Kidney (tissue), 14 donors: Measurements from ENCODE around the gene EGFL8. TPM values are rescaled to one million over a fixed set of nuclear protein-coding genes. Genes with fewer than 3 reads are reported as not detected.
A peak's percentile ranks its signal among the peaks of the same experiment; 100 is the strongest.

Source experiments
- DNase-seq, 5 donors: peaks; one replicate each; pipeline ENCODE4 v3.0.0-alpha.2; 2013 to 2020
- FAIRE-seq: peaks from 2 replicates; lab custom pipeline; 2012; peaks lifted over from hg19 to GRCh38; lab: Jason Lieb, UNC
- H3K27ac ChIP-seq, 2 donors: one replicate each; pipeline ENCODE4 v1.7.0; 2013; ENCODE audit warnings: low read depth in 2 of 2, low read length in 2 of 2, inconsistent platforms in 1 of 2
- H3K27me3 ChIP-seq: one replicate; pipeline ENCODE4 v1.7.1; 2013; ENCODE audit warnings: low read length, inconsistent platforms; ENCODE audit not compliant: control insufficient read depth, insufficient read depth
- H3K36me3 ChIP-seq, 3 donors: one replicate each; pipeline versions ENCODE4 v1.7.0 to v1.7.1; 2013; ENCODE audit warnings: low read length in 3 of 3, control low read depth in 1 of 3, inconsistent platforms in 1 of 3; ENCODE audit not compliant: insufficient read depth in 3 of 3, control insufficient read depth in 2 of 3
- H3K4me1 ChIP-seq, 3 donors: one replicate each; pipeline versions ENCODE4 v1.7.0 to v1.7.1; 2013; ENCODE audit warnings: low read length in 3 of 3, inconsistent platforms in 1 of 3, low read depth in 1 of 3; ENCODE audit not compliant: control insufficient read depth in 2 of 3, insufficient read depth in 2 of 3
- H3K4me3 ChIP-seq, 3 donors: one replicate each; pipeline versions ENCODE4 v1.7.0 to v1.8.1; 2013; ENCODE audit warnings: low read length in 3 of 3, control low read depth in 1 of 3, inconsistent platforms in 1 of 3
- H3K9ac ChIP-seq, 3 donors: one replicate each; pipeline versions ENCODE4 v1.7.0 to v1.7.1; 2013; ENCODE audit warnings: low read length in 3 of 3, control low read depth in 1 of 3, inconsistent platforms in 1 of 3
- H3K9me3 ChIP-seq, 3 donors: one replicate each; pipeline versions ENCODE4 v1.7.0 to v1.7.1; 2013; ENCODE audit warnings: low read length in 3 of 3, control low read depth in 1 of 3, inconsistent platforms in 1 of 3; ENCODE audit not compliant: control insufficient read depth in 2 of 3, insufficient read depth in 1 of 3
- CTCF ChIP-seq: IDR thresholded peaks from 3 replicates; pipeline ENCODE4 v1.5.1; 2012; ENCODE audit warnings: mild to moderate bottlenecking, moderate library complexity, borderline replicate concordance; ENCODE audit not compliant: insufficient read depth; ENCODE audit errors: extremely low read depth
- intact Hi-C: fragments of 100-400 bp; cut with DNase I; formaldehyde crosslinking; loops from one replicate; pipeline ENCODE4 v1.11.1; 2022
- polyA plus RNA-seq: library from polyadenylated mRNA; stranded (reverse); fragments of 350-450 nt; fragmentation: Illumina TruSeq; extraction: RNeasy Lipid Tissue Mini Kit (QIAGEN cat#74804); gene quantifications from one replicate; pipeline ENCODE4 v1.2.3, GENCODE V29; 2014; ENCODE audit warnings: low read depth, low replicate concordance; ENCODE audit not compliant: insufficient read depth
- total RNA-seq: library from RNA; stranded (reverse); fragmentation: NEBNext Ultra II Directional; extraction: Animal tissue kit (Norgen Biotek cat#: 25700); gene quantifications from one replicate; pipeline ENCODE4 v1.2.1, GENCODE V29; 2021
- donor health status: control.
- donor health status: control.
- donor health status: control.
- donor health status: control.
- donor health status: control.
- donor health status: DM: yes; HTN: yes; CAD: no.
- donor health status: Normal renal cell carcinoma (clear cell type).

EGFL8 gene
- total and polyA plus RNA-seq, 2 donors from 2014 or later: 15.0 to 18.3 TPM

DNA sequence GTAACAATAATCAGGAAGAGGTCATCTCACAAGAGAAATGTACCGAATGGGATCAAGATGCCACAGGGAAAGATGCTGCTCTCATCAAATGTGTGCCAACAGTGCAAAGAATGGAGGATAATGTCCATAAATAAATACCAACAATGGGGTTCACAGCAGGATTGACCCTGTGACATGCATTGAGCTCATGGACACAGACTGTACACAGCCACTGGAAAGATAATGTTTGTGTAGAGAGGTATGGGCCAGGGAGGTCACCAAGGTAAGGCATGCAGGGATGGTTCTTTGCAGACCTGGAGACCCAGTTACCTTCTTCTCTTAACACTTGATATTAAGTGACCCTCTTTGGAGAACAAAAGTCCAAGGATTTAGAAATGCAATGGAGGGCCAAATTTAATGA lies 10.0 kb downstream of the EGFL8 start:
- intact Hi-C loops: no loop called here
- H3K27me3 ChIP-seq: no peaks in the 10 kb centered on the region
- TF ChIP-seq CTCF: no peak
- H3K4me3 ChIP-seq: peak overlapping the region in 2 of 3 donors; percentile 10 to 94
- no peak overlapping the region for H3K9ac ChIP-seq
- DNase-seq (no peak), FAIRE-seq (no peak)
- H3K36me3 ChIP-seq: peaks cover 0 to 12% (median 2%) of the 10 kb centered on the region in 3 donors
- peaks cover 7 to 29% (median 28%) of the 10 kb centered on the region in 3 donors for H3K4me1 ChIP-seq
- H3K27ac ChIP-seq: no peak overlapping the region
- H3K9me3 ChIP-seq: no peaks in the 10 kb centered on the region

GRCh38 chr6:32175322-32175710 lies 10.9 kb downstream of the EGFL8 start:
- Histone ChIP-seq H3K36me3 (peaks cover 0 to 5% (median 0%) of the 10 kb centered on the region in 3 donors), H3K4me3 (peak overlapping the region; percentile 67 to 94 (median 77)), H3K9ac (peak overlapping the region; percentile 50 to 88 (median 54)), H3K9me3 (no peaks in the 10 kb centered on the region), H3K27ac (peak overlapping the region; percentile 76 to 93), H3K27me3 (no peaks in the 10 kb centered on the region), H3K4me1 (peaks cover 7 to 31% (median 30%) of the 10 kb centered on the region in 3 donors)
- no peak for TF ChIP-seq CTCF
- DNase-seq (peak in 1 of 5 donors; percentile 28), FAIRE-seq (no peak)
- intact Hi-C loops: no loop called here

GRCh38 chr6:32175711-32176475 lies 11.5 kb downstream of the EGFL8 start, which contains the start of gene AGPAT1:
TSS of gene AGPAT1 (minus strand) at chr6:32176084. CDS start at chr6:32171496, 4,588 bp downstream.
- H3K36me3 ChIP-seq: peaks cover 0 to 3% (median 3%) of the 10 kb centered on the region in 3 donors
- peak within 1 kb of the TSS; percentile 54 to 91 (median 59) for H3K9ac ChIP-seq
- H3K9me3 ChIP-seq: no peaks in the 10 kb centered on the region
- TF ChIP-seq CTCF: no peak
- intact Hi-C loops: no loop called here
- peak; percentile 97 to 99 (median 98) for DNase-seq
- FAIRE-seq: no peak
- H3K27ac ChIP-seq: peak within 1 kb of the TSS; percentile 93 to 98
- peak within 1 kb of the TSS; percentile 77 to 95 (median 94) for H3K4me3 ChIP-seq
- peaks cover 7 to 31% (median 30%) of the 10 kb centered on the region in 3 donors for H3K4me1 ChIP-seq
- H3K27me3 ChIP-seq: no peaks in the 10 kb centered on the region
